ENCODE measurements around the gene MORN4.

DNA sequence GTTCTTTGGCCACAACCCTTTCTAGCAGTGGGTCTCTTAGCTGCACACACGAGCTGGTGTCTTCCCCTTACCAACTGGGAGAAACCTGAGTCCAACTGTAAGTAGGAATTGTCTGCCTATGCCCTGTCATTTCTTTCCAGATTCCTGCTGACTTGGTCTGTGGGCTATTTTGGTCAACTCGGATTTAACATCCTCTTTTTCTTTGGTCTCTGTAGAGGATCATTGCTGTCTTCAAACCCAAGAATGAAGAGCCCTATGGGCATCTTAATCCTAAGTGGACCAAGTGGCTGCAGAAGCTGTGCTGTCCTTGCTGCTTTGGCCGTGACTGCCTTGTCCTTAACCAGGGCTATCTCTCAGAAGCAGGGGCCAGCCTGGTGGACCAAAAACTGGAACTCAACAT is 17.4 kb upstream of the MORN4 start:
- TF ChIP-seq CHD2 (IDR thresholded peaks at IDR 0.05; ENCODE audit: low read length, partially characterized antibody) (no peak), SMC3 (IDR thresholded peaks at IDR 0.05; ENCODE audit: low read depth, low read length) (no peak)
